ENCODE data around the gene LNPK. TPM values are rescaled to one million over a fixed set of nuclear protein-coding genes. Genes with fewer than 3 reads are reported as not detected.

LNPK gene
- total RNA-seq, 1 donor from 2014 or later = 33.7 TPM

GRCh38 chr2:175877845-175878544 lies 124.1 kb downstream of the LNPK start:
- no peak overlapping the region for H3K4me3 Mint-ChIP-seq

GRCh38 chr2:175874291-175874690 lies 127.8 kb downstream of the LNPK start:
- H3K36me3 Mint-ChIP-seq = no peaks in the 10 kb centered on the region
- H3K4me1 Mint-ChIP-seq (ENCODE audit: unreplicated experiment) = no peaks in the 10 kb centered on the region
- no peaks in the 10 kb centered on the region for H3K9me3 Mint-ChIP-seq
- peaks cover 7% of the 10 kb centered on the region for H3K27me3 Mint-ChIP-seq
- no peak for DNase-seq (ENCODE audit: extremely low spot score, unreplicated experiment)
- TF ChIP-seq CTCF (conservative IDR thresholded peaks at IDR 0.05) = no peak
- no peak overlapping the region for H3K4me3 Mint-ChIP-seq
- no peak overlapping the region for H3K27ac Mint-ChIP-seq

More at GRCh38 chr2:175877845-175878544, 124.1 kb downstream of the LNPK start:
- no peak for DNase-seq (ENCODE audit: extremely low spot score, unreplicated experiment)
- no peak for TF ChIP-seq CTCF (conservative IDR thresholded peaks at IDR 0.05)
- Mint-ChIP-seq H3K9me3 (no peaks in the 10 kb centered on the region), H3K27me3 (peaks cover 7% of the 10 kb centered on the region), H3K27ac (no peak overlapping the region), H3K36me3 (no peaks in the 10 kb centered on the region), H3K4me1 (ENCODE audit: unreplicated experiment) (no peaks in the 10 kb centered on the region)

Other genes starting within 250 kb of the LNPK start
- gene EVX2, start 81.7 kb upstream of the LNPK start, total RNA-seq (ENCODE audit: low replicate concordance) = 0.10 TPM in 1 of 2 replicates, not detected in the other
- gene HOXD13, start 90.5 kb upstream of the LNPK start, total RNA-seq (ENCODE audit: low replicate concordance) = 0.31 and 0.43 TPM in 2 replicates
- not detected in 2 replicates for gene HOXD12, start 97.5 kb upstream of the LNPK start, total RNA-seq (ENCODE audit: low replicate concordance)
- gene HOXD11, start 105.0 kb upstream of the LNPK start, total RNA-seq (ENCODE audit: low replicate concordance) = 0.21 and 1.1 TPM in 2 replicates
- 0.19 and 0.56 TPM in 2 replicates for gene HOXD10, start 114.5 kb upstream of the LNPK start, total RNA-seq (ENCODE audit: low replicate concordance)
- gene HOXD9, start 120.5 kb upstream of the LNPK start, total RNA-seq (ENCODE audit: low replicate concordance) = 0.19 and 1.5 TPM in 2 replicates
- gene HOXD8, start 127.4 kb upstream of the LNPK start, total RNA-seq (ENCODE audit: low replicate concordance) = 2.8 TPM in 1 of 2 replicates, not detected in the other
- gene HOXD4, start 149.3 kb upstream of the LNPK start, total RNA-seq (ENCODE audit: low replicate concordance) = 37.0 TPM in 1 of 2 replicates, not detected in the other
- gene HOXD3, start 155.0 kb upstream of the LNPK start, total RNA-seq (ENCODE audit: low replicate concordance) = 25.4 TPM in 1 of 2 replicates, not detected in the other
- gene HOXD1, start 186.4 kb upstream of the LNPK start, total RNA-seq (ENCODE audit: low replicate concordance) = 7.7 TPM in 1 of 2 replicates, not detected in the other

Data from type B pancreatic cell (in vitro differentiated cells).